H1 (cell line): ENCODE measurements around the gene DLK1.

Experiments used
- BCL11A ChIP-seq, 2 experiments: IDR thresholded peaks; one replicate each; pipeline ENCODE4 v1.6.1; 2011; ENCODE audit warnings: low read depth in 2 of 2, low read length in 2 of 2, mild to moderate bottlenecking in 2 of 2
- CHD7 ChIP-seq: fragments of 300-600 bp; sonication (generic); IDR thresholded peaks from 2 replicates; pipeline ENCODE4 v1.7.1; 2012; ENCODE audit warnings: low read length, moderate library complexity, mild to moderate bottlenecking, inconsistent platforms; ENCODE audit not compliant: insufficient replicate concordance
- CTCF ChIP-seq, 3 experiments: IDR thresholded peaks; 1 replicate in 2 of 3; 2 replicates in 1 of 3; pipeline versions ENCODE4 v1.5.1 to v1.6.1; 2011; ENCODE audit warnings: low read length in 3 of 3, mild to moderate bottlenecking in 3 of 3, inconsistent platforms in 2 of 3, low read depth in 1 of 3, moderate library complexity in 1 of 3; ENCODE audit not compliant: insufficient read depth in 1 of 3; ENCODE audit errors: control extremely low read depth in 1 of 3
- KDM5A ChIP-seq: fragments of 200-600 bp; IDR thresholded peaks from 2 replicates; pipeline ENCODE4 v1.7.1; 2012; ENCODE audit warnings: mild to moderate bottlenecking, low read length, inconsistent platforms, mixed read lengths
- MAFK ChIP-seq: IDR thresholded peaks from 2 replicates; pipeline ENCODE4 v1.6.1; 2012; ENCODE audit warnings: low read depth, mild to moderate bottlenecking, improper control_type of control experiment, low read length
- RAD21 ChIP-seq, 2 experiments: IDR thresholded peaks in 1 of 2; conservative IDR thresholded peaks in 1 of 2; 2 replicates each; pipeline ENCODE4 v1.6.1; 2011; ENCODE audit warnings: low read depth in 2 of 2, low read length in 2 of 2, improper control_type of control experiment in 1 of 2, inconsistent platforms in 1 of 2, mild to moderate bottlenecking in 1 of 2, moderate library complexity in 1 of 2
- USF2 ChIP-seq: IDR thresholded peaks from 2 replicates; pipeline ENCODE4 v1.6.1; 2011; ENCODE audit warnings: low read length, improper control_type of control experiment

GRCh38 chr14:100747021-100747586 is 20.4 kb downstream of the DLK1 start:
- TF ChIP-seq KDM5A = no peak
- TF ChIP-seq MAFK = no peak
- TF ChIP-seq CTCF (IDR thresholded peaks at IDR 0.05; ENCODE audit: control extremely low read depth in 1 of 3, insufficient read depth in 1 of 3, low read depth in 1 of 3, low read length in 3 of 3) = no peak
- no peak for TF ChIP-seq CHD7
- no peak for TF ChIP-seq USF2
- TF ChIP-seq RAD21 (IDR thresholded peaks at IDR 0.05 in 1 of 2, conservative IDR thresholded peaks at IDR 0.05 in 1 of 2; ENCODE audit: low read depth in 2 of 2, low read length in 2 of 2) = no peak
- TF ChIP-seq BCL11A (IDR thresholded peaks at IDR 0.05; ENCODE audit: low read depth in 2 of 2, low read length in 2 of 2) = no peak
